GM21576 (cell line): ENCODE data around the gene MEIS3.

Experiments used
- ATAC-seq: cut with Tn5 transposase; IDR thresholded peaks from one replicate; pipeline ENCODE4 v1.9.1; 2021; ENCODE audit warnings: mild to moderate bottlenecking, moderate library complexity; ENCODE audit not compliant: unreplicated experiment

The MEIS3 gene

DNA sequence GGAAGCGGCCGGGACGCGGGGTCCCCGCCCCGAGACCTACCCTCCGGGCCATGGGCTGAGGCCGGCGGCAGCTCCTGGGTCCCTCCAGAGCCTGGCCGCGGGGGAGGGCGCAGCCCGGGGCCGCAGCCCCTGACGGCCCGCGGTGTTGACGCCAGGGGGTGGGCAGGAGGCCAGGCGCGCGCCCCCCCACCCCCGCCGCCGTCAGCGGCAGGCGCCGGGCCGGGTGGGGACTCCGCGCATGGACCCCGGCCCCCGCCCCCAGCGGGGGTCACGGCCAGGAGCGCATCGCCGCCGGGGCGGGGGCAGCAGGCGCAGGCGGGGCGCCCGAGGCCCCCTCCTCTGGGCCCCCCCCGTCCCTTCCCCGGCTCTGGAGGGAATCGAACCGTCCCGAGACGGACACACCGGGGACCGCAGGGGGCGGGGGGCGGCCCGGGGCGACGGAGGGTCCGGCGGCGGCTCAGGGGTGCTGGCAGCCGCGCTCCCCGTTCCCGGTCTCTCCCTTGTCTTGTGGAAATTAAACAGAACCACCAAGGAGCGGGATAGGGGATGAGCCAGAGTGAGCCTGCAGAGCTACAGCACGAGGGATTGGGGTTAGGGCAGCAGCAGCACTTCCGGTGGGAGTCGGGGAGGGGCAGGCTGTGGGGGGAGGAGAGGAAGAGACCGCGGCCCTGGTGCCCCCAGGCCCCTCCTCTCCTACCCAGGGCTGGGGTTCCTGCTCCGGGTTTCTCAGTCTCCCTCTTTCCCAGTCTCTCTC lies at the start of gene MEIS3:
MEIS3 (minus strand) TSS at position 498 of the 754 bp plus-strand sequence; CDS start at position 52, 446 bp downstream.
- ATAC-seq = no peak

DNA sequence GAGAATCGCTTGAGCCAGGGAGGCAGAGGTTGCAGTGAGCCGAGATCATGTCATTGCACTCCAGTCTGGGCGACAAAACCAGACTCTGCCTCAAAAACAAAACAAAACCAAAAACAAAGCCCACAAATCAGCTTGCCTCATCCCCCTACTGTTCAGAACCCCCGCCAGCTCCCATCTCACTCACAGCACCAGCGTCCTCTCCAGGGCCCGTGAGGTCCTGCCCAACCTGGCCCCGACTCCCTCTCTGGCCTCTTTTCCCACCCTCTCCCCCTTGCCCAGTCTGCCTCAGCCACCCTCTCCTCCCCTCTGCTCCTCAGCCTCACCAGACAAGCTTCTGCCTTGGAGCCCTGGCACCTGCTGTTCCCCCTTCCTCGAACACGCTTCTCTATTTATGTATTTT lies 48.6 kb upstream of the MEIS3 start:
- ATAC-seq = no peak

DNA sequence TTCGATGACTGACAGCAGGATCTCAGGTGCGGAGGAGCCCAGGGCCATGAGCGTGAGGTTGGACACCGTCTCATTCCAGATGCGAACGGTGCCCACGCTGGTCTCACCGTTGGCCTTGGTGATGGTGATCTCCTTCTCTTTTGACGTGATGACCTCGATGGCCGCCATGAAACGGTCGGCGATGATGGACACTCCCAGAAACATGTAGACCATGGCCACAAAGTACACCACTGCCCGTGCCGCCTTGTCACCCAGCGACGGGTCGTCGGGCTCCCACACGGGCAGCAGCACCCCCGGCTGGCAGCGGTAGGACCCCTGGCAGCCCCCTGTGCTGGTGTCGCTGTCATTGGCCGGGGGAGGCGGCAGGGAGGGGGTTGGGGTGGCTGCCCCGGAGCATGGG lies 46.6 kb upstream of the MEIS3 start:
- ATAC-seq = no peak

DNA sequence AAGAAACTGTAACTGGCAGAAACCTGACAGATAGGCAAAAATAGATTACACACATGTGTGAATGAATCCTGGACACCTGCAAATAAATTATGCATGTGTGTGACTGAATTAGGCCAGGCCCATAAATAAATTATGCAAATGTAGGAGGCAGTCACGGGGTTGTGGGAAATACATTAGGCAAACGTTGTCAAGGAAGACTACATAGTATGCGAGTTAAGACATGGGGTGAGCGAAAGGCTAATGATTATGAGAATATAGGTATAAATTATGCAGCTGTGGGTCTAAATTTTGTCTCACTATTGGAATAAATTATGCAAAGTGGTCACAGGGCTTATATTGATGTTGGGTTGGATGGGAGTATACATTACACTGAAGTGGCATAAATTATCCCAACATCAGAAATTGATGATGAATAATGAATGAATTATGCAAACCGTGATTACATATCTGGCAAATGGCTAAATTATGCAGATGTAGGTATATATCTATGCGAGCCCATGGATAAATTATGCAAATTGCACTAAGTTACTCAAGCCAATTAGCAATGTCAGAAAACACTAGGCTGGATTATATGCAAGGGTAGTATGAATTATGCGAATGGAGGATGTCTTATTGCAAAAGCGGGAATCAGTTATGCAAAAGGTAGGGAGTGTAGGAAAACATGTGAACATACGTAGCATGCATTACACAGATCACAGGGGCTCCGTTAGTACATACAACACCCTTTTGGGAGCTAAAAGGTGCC lies 45.5 kb upstream of the MEIS3 start:
- ATAC-seq = no peak

DNA sequence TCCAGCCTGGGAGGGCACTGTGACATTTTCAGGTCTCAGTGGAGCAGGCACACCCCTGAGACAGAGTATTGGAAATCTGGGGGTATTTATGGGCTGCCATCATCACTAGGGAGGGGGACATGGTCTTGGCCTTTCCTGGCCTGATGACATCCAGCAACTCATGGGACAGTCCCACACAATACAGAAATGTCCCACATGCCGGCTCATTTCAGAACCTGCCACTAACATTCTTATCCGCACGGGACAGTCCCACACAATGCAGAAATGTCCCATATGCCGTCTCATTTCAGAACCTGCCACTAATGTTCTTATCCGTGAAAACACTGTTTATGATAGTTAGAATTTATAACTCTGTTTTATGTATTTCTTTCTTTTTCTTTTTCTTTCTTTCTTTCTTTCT lies 42.5 kb upstream of the MEIS3 start:
- no peak for ATAC-seq

DNA sequence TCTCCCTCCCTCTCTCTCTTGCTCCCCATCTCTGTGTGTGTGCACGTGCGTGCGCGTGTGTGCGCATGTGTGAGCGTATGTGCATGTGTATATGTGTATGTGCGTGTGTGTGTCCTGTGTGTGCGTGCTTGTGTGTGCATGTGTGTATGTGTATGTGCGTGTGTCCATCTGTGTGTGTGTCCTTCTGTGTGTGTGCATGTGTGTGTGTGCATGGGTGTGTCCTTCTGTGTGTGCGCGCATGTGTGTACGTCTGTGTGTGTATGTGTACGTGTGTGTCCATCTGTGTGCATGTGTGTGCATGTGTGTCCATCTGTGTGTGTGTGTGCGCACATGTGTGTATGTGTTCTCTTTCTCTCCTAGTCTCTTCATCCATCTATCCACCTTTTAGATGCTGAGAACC lies 40.1 kb upstream of the MEIS3 start:
- no peak for ATAC-seq

DNA sequence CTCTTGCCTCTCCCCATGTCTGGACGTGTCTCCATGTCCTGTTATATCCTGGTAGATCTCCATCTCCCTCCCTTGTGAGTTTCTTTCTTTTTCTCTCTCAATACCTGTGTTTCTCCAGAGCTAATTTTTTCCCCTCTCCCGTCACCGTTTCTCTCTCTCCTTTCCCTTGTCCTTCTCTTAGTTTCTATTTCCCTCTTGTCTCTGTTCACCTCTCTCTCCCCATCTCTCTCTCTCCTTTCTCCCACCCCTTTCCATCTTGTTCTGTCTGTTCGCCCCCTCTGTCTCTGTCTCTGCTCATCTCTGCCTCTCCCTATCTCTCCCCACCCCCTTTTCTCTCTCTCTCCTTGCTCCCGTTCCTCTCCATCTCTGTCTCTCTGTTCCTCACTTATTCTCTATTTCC lies 39.3 kb upstream of the MEIS3 start:
- ATAC-seq = no peak

DNA sequence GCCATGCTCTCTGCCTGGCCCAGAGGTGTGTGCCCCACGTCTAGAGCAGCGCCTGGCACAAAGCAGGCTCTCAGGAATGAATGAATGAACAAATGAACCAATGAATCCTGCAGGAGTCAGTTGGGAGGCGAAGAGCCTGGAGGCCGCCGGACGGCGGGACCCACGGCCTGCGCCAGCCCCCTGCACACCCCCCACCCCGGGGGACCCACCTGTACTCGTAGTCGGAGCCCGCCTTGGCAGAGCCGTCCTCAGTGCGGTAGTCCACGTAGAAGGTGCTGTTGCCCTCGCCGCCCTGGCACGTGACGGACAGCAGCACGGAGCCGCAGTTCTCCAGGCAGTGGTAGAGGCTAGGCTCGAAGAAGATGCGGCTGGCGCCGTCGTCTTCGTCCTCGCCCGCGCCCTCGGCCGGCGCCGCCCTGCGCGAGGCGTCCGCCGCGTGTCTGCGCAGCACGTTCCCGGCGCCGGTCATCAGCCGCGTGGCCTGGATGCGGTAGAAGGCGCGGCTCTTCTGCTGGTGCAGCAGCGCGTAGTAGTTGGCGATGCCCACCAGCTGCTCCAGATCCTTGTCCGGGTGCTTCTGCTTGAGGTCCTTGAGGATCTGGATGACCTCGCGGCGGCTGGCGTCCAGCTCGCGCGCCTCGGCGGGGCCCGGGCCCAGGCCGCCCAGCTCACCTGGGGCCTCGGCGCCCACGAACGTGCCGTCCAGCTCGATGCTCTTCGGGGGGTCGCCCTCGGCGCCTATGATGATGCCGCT lies 37.6 kb upstream of the MEIS3 start:
- no peak for ATAC-seq

DNA sequence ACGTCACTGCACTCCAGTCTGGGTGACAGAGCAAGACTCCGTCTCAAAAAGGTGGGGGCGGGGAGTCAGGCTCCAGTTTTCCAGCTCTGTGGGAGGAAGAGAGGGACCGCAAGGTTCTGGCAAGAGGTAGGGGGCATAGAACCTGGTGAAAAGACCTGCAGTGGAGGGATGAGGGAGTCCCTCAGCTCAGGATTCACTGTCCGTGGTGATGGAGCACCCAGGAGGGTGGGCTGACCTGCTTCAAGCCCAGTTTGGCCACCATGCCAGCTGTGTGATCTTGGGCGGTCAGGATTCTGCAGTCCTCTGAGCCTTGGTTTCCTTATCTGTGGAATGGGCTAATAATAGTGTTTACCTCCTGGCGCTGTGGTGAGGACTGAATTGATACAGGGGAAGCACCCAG lies 31.2 kb upstream of the MEIS3 start:
- ATAC-seq = no peak

DNA sequence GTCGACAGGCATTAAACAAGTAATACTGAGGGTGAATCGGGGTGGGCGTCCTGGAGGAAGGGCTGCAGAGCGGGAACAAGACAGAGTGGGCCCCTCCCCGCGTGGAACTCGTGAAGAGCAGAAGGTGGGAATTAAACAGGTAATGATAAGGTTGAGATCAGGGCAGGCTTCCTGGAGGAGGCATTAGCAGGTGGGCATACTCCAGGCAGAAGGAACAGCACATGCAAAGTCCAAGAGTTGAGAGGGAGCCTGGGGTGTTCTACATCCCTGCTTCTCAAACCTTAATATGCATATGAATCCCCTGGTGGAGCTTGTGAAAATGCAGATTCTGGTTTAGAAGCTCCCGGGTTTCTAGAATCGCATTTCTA lies 29.0 kb upstream of the MEIS3 start:
- ATAC-seq = no peak

DNA sequence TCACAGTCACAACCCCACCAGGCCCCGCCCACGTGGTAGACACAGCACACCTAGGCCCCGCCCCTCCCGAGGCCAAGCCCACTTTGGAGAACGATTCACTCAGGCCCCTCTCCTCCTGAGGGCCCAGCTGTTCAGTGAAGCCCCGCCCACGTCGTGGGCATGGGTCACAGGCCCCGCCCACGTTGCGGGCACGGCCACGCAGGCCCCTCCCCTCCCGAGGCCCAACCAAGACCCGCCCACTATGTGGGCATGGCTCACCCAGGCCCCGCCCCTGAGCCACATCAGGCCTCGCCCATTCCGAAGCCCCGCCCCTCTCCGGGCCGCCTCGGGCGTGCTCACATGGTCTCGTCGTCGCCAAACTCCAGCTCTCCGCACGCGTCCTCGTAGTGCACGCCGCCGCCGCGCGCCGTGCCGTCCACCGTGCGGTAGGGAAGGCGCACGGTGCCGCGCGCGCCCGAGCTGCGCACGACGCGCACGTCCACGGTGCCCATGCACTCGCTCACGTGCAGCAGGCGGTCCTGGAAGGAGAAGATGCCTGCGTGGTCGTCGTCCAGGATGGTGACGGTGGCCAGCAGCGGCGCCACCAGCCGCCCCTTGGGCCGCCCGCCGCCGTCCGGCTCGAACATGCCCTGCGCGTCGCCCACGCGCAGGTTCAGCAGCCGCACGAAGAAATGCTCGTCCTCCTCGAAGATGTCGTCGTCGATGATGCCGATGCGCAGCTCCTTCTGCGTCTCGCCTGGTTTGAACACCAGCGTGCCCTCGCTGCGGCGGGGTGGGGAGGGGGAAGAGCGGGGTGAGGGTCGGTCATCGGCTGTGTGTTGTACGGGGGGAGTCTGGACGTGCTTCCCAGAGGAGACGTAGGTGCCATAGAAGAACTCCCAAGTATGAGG lies 28.4 kb upstream of the MEIS3 start:
- no peak for ATAC-seq

DNA sequence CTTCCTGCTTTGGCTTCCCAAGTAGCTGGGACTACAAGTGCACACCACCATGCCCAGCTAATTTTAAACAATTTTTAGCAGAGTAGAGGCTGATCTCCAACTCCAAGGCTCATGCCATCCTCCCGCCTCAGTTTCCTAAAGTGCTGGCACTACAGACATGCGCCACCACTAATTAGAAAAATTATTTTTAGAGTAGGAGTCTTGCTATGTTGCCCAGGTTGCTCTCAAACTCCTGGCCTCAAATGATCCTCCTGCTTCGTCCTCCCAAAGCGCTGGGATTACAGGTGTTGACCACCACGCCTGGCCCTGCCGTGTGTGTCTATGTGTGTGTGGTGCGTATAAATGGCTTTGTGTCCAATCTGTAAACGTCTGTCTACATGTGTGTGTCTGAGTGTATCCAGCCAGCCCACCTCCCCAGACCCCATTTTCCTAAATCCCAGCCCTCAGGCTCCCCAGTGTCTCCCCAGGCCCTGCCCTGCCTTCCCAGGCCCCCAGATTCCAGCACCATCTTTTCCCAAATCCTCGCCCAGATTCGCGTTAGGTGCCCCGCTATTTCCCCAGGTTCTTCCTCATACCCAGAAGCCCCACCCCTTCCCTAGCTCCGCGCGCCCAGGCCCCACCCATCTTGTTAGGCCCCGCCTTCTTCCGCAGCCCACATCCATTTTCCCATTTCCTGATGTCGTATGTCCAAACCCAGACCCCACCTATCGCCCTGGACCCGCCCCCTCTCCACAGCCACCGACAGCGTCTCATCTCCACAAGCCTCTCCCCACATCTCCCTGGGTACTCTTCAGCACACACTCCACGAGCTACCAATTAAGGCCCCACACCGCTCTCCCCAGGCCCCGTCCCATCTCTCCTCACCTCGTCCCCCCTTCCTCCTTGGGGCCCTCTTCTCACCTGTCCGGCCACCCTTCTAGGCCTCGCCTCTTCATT lies 27.5 kb upstream of the MEIS3 start:
- no peak for ATAC-seq

DNA sequence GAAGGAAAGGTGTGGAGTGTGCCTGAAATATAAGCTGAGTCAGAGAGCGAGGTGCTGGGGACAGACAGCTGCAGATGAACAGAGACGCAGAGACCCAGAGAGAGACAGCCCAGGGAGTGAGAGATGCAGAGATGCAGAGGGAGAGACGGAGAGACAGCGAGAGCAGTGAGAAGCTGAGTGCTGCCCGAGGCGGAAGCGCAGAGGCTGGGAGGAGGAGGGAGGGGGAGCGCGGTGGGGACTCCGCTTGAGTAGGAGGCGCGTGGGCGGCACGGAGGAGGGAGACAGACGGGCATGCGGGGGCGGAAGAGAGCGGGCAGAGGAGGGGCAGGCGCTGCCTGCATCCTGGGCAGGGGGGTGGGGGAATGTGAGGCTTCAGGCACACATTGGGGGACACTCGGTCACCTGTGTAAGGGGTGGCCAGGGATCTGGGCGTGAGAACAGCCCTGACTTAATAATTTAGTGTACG lies 26.6 kb upstream of the MEIS3 start:
- no peak for ATAC-seq

DNA sequence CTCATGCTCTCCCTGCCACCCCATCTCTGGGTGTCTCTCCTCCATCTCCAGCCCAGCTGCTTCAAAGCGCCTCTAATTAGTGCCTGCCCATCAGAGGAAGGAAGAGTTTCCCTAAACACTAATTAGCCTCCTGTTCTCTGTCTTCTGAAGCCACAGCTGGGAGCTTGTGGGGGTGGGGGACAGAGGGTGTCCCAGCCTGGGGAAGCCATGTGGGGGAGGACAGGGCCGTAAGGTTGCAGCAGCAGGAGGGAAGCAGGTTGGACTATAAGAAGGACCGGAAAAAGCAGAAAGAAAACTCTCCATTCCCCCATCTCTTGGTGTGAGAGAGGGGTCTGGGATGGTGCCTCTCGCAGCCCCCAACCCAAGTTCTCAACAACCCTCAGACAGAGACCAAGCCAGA lies 26.2 kb upstream of the MEIS3 start:
- ATAC-seq = no peak

DNA sequence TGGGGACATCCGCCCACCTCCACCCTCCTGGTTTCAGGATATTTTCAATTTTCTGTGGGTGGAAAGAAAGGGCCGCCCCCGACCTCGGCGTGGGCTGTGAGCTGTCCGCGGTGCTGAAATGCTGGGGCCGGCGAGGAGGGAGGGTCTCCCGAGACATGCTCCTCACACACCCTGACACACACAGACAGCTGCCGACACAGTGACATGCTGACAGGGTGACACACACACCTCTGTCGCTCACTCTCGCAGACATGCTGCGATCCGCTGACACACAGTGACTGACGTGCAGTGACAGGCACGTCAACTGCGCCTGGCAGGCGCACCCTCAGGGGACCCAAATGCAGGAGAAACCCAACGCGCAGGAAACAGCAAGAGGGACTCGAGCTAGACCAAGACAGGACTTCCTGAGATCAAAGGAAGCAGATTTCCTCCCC lies 25.1 kb upstream of the MEIS3 start:
- no peak for ATAC-seq

DNA sequence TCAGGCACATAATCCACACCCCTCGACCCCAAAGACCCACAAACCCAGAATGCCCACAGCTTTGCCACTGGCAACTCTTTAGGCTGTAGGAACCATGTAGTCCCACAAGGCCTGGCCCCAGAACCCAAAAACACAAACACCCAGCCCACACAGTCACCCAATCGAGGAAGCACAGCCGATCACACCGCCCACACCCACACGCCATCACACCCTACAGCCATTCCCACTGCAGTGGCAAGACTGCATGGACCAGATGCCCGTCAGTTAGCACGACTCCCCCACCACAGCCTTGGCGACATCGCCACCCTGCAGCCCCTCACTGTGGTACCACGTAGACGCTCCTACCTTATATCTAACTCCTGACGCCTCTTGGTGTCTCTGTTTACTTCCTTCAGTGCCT lies 24.0 kb upstream of the MEIS3 start:
- no peak for ATAC-seq

DNA sequence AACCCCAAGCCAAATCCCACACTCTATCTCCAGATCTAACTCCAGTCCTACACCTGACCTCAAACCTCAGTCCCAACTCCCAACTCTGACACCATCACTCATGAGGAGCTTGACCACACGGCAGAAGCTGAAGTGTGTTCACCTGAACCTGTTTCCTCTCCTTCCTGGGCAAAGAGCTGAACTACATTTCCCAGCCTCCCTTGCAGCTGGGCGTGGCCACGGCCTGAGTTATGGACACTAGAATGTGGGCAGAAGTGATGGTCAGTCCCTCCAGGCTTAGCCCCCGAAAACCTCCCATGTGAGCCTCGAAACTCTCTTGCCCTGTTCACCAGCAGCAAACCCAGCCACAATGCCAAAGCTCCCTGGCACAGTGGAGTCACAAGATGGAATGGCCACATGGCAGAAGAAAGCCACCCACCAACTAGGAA lies 19.5 kb upstream of the MEIS3 start:
- no peak for ATAC-seq

DNA sequence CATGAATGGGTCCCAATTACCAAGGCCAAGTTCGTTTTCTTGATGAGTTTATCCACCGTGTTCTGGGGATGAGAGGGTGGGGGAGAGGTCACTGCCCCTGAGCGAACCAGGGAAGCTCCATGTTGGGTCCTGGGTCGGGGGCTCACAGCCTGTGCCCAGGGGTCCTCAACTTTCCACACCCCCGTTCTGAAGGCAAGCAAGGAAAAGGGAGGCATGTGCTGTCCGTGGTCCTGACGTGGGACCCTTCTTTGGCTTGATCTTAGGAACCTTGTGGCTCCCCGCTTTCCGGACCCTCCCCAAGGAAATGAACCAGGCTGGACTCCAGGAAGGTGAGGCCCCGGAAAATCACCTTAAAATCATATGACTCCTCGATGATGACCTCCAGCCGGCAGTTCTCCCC lies 18.2 kb upstream of the MEIS3 start:
- no peak for ATAC-seq

DNA sequence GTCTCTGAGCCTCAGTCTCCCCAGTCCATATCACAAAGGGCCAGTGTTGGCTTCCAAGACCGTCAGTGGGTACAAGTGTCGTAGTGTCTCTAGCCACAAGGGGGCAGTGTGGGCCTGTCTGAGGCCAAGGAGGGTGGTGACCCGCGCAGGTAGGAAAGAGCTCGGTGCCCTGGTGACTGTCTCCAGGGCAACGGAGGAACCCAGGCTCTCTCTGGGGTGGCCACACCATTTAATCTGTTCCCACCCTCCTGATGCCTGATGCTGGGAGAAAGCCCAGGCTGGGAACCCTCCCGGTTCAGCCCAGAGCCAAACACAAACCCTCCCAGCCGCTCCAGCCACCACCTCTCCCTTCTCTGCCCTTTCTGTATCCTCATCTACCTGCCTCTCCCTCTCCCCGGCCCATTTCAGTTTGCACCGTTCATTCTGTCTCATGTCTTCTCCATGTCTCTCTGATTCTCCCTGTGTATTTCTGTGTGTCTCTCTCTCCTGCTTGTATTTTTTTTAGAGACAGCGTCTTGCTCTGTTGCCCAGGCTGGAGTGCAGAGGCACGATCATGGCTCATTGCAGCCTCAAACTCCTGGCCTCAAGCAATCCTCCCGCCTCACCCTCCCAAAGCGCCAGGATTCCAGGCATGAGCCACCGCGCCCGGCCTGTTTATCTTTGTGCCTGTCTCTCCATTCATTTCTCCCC lies 17.5 kb upstream of the MEIS3 start:
- ATAC-seq = no peak
